H9 (cell line): Measurements from ENCODE around the gene WWC2. TPM values are rescaled to one million over a fixed set of nuclear protein-coding genes. Genes with fewer than 3 reads are reported as not detected.

Experiments used
- DNase-seq: peaks from one replicate; pipeline ENCODE4 v3.0.0-alpha.2; 2017
- H2AFZ ChIP-seq: one replicate; pipeline ENCODE4 v1.6.1; 2013; ENCODE audit warnings: mild to moderate bottlenecking, low read length, control low read depth, moderate library complexity
- H2AK5ac ChIP-seq: 2 replicates; pipeline ENCODE4 v1.6.1; 2013; ENCODE audit warnings: low read length, control low read depth, mixed read lengths; ENCODE audit not compliant: insufficient read length
- H2BK120ac ChIP-seq: one replicate; pipeline ENCODE4 v1.6.1; 2013; ENCODE audit warnings: low read depth, mild to moderate bottlenecking, low read length, control low read depth, inconsistent platforms; ENCODE audit not compliant: poor library complexity, severe bottlenecking
- H2BK12ac ChIP-seq: 2 replicates; pipeline ENCODE4 v1.6.1; 2013; ENCODE audit warnings: low read length, control low read depth, mixed read lengths, low read depth; ENCODE audit not compliant: insufficient read length
- H2BK15ac ChIP-seq: 2 replicates; pipeline ENCODE4 v1.6.1; 2013; ENCODE audit warnings: low read depth, low read length, control low read depth
- H2BK20ac ChIP-seq: one replicate; pipeline ENCODE4 v1.6.1; 2013; ENCODE audit warnings: low read depth, mild to moderate bottlenecking, low read length, control low read depth, inconsistent platforms; ENCODE audit not compliant: poor library complexity, severe bottlenecking
- H2BK5ac ChIP-seq: 2 replicates; pipeline ENCODE4 v1.6.1; 2013; ENCODE audit warnings: low read length, control low read depth, mixed read lengths; ENCODE audit not compliant: insufficient read length
- H3K14ac ChIP-seq: 2 replicates; pipeline ENCODE4 v1.6.1; 2013; ENCODE audit warnings: low read length, control low read depth; ENCODE audit not compliant: insufficient read depth
- H3K18ac ChIP-seq: 2 replicates; pipeline ENCODE4 v1.6.1; 2013; ENCODE audit warnings: low read depth, mild to moderate bottlenecking, mixed read lengths, low read length, control low read depth; ENCODE audit not compliant: insufficient read length
- H3K23ac ChIP-seq: 2 replicates; pipeline ENCODE4 v1.6.1; 2013; ENCODE audit warnings: low read length, control low read depth, mixed read lengths, low read depth; ENCODE audit not compliant: insufficient read length
- H3K23me2 ChIP-seq: 2 replicates; pipeline ENCODE4 v1.6.1; 2013; ENCODE audit warnings: low read depth, mild to moderate bottlenecking, mixed read lengths, low read length, control low read depth; ENCODE audit not compliant: insufficient read length, poor library complexity, severe bottlenecking
- H3K27ac ChIP-seq: 2 replicates; pipeline ENCODE4 v1.5.1; 2013; ENCODE audit warnings: low read length, control low read depth, mixed read lengths, low read depth; ENCODE audit not compliant: insufficient read length
- H3K27me3 ChIP-seq: 2 replicates; pipeline ENCODE4 v1.6.1; 2013; ENCODE audit warnings: low read length, control low read depth, inconsistent platforms; ENCODE audit not compliant: insufficient read depth
- H3K4ac ChIP-seq: 2 replicates; pipeline ENCODE4 v1.6.1; 2013; ENCODE audit warnings: low read depth, mild to moderate bottlenecking, control low read depth, inconsistent platforms, low read length, moderate library complexity
- H3K4me1 ChIP-seq: 2 replicates; pipeline ENCODE4 v1.6.1; 2013; ENCODE audit warnings: low read length, control low read depth, inconsistent platforms; ENCODE audit not compliant: insufficient read depth
- H3K4me2 ChIP-seq: 2 replicates; pipeline ENCODE4 v1.6.1; 2013; ENCODE audit warnings: low read length, control low read depth, mixed read lengths; ENCODE audit not compliant: insufficient read length, insufficient read depth
- H3K56ac ChIP-seq: 2 replicates; pipeline ENCODE4 v1.6.1; 2013; ENCODE audit warnings: low read depth, mild to moderate bottlenecking, mixed read lengths, low read length, control low read depth; ENCODE audit not compliant: insufficient read length
- H3K79me1 ChIP-seq: 2 replicates; pipeline ENCODE4 v1.6.1; 2013; ENCODE audit warnings: low read depth, mild to moderate bottlenecking, moderate library complexity, low read length, control low read depth, inconsistent platforms; ENCODE audit not compliant: insufficient read depth, poor library complexity, severe bottlenecking
- H3K79me2 ChIP-seq: 2 replicates; pipeline ENCODE4 v1.6.1; 2013; ENCODE audit warnings: low read length, control low read depth, inconsistent platforms; ENCODE audit not compliant: insufficient read depth
- H3K9ac ChIP-seq: 2 replicates; pipeline ENCODE4 v1.6.1; 2013; ENCODE audit warnings: low read length, control low read depth, mixed read lengths; ENCODE audit not compliant: insufficient read length; ENCODE audit errors: extremely low read depth
- H3K9me3 ChIP-seq: one replicate; pipeline ENCODE4 v1.6.1; 2013; ENCODE audit warnings: low read depth, low read length, inconsistent platforms; ENCODE audit not compliant: control insufficient read depth
- H3T11ph ChIP-seq: one replicate; pipeline ENCODE4 v1.6.1; 2013; ENCODE audit warnings: mild to moderate bottlenecking, low read length, control low read depth, inconsistent platforms
- H4K20me1 ChIP-seq: one replicate; pipeline ENCODE4 v1.6.1; 2013; ENCODE audit not compliant: control insufficient read depth, insufficient read length, insufficient read depth
- H4K5ac ChIP-seq: 2 replicates; pipeline ENCODE4 v1.6.1; 2013; ENCODE audit warnings: low read depth, mild to moderate bottlenecking, mixed read lengths, low read length, control low read depth; ENCODE audit not compliant: insufficient read length
- H4K8ac ChIP-seq: replicated peaks from 2 replicates; pipeline ENCODE4 v1.6.1; 2013; ENCODE audit warnings: low read length, control low read depth, mixed read lengths, low read depth; ENCODE audit not compliant: insufficient read length
- H4K91ac ChIP-seq: 2 replicates; pipeline ENCODE4 v1.6.1; 2013; ENCODE audit warnings: low read depth, mild to moderate bottlenecking, moderate library complexity, mixed read lengths, low read length, control low read depth; ENCODE audit not compliant: insufficient read length
- H3K27ac Mint-ChIP-seq, 3 experiments: 2 replicates in 2 of 3; 3 replicates in 1 of 3; pipeline ENCODE4 v1.8.0; 2020 to 2021; ENCODE audit warnings: mixed read lengths in 3 of 3, mild to moderate bottlenecking in 1 of 3, moderate library complexity in 1 of 3
- H3K27me3 Mint-ChIP-seq: 2 replicates; pipeline ENCODE4 v1.8.0; 2021; ENCODE audit warnings: low read depth, mild to moderate bottlenecking, moderate library complexity, mixed read lengths
- H3K36me3 Mint-ChIP-seq, 3 experiments: 2 replicates in 2 of 3; 3 replicates in 1 of 3; pipeline ENCODE4 v1.8.0; 2020 to 2021; ENCODE audit warnings: low read depth in 3 of 3, mixed read lengths in 3 of 3; ENCODE audit not compliant: insufficient read depth in 1 of 3
- H3K4me1 Mint-ChIP-seq, 2 experiments: 2 replicates each; pipeline ENCODE4 v1.8.0; 2020; ENCODE audit warnings: mixed read lengths in 2 of 2
- H3K4me3 Mint-ChIP-seq, 2 experiments: 2 replicates in 1 of 2; 3 replicates in 1 of 2; pipeline ENCODE4 v1.8.0; 2020 to 2021; ENCODE audit warnings: mild to moderate bottlenecking in 2 of 2, mixed read lengths in 2 of 2, moderate library complexity in 1 of 2
- H3K9me3 Mint-ChIP-seq, 2 experiments: 2 replicates in 1 of 2; 3 replicates in 1 of 2; pipeline ENCODE4 v1.8.0; 2020; ENCODE audit warnings: mild to moderate bottlenecking in 2 of 2, mixed read lengths in 2 of 2, moderate library complexity in 1 of 2
- WGBS: extraction: QIAGEN DNeasy Blood & Tissue Kit; methylation state at CpG from one replicate; pipeline ENCODE4 v1.1.7; 2013; ENCODE audit warnings: missing lambda C conversion rate, low lambda C conversion rate, mixed read lengths; ENCODE audit not compliant: insufficient read length; ENCODE audit errors: extremely low coverage; 5-methylcytosine and 5-hydroxymethylcytosine counted together
- total RNA-seq: library from RNA; stranded (reverse); gene quantifications from 2 replicates; pipeline ENCODE4 v1.2.1, GENCODE V29; 2021
- TF ChIP-seq, protein P1 (sequence below): fragments of 200-600 bp; sonication (generic); conservative IDR thresholded peaks from 3 replicates; pipeline ENCODE4 v1.8.0; 2021; ENCODE audit warnings: antibody characterized with exemption, mild to moderate bottlenecking

WWC2 gene
- total RNA-seq, 1 experiment from 2014 or later, result 106 TPM

DNA sequence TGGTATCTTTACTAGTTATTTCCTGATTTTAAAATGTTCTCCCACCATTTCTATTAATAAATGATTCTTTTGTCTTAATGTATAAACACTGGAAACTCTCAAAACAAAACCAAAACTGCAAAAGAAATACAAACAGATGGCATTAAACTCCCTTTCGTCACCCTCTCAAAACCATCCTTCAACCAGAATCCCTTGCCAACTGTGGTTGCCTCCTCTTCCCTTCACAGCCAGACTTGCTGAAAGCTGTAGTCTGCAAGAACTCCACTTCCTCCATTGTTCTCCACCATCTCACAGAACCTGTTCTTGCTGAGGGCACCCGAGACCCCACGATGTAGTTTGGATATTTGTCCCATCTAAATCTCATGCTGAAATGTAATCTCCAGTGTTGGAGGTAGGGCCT, 96.5 kb downstream of the WWC2 start:
- TF ChIP-seq, protein P1, sequence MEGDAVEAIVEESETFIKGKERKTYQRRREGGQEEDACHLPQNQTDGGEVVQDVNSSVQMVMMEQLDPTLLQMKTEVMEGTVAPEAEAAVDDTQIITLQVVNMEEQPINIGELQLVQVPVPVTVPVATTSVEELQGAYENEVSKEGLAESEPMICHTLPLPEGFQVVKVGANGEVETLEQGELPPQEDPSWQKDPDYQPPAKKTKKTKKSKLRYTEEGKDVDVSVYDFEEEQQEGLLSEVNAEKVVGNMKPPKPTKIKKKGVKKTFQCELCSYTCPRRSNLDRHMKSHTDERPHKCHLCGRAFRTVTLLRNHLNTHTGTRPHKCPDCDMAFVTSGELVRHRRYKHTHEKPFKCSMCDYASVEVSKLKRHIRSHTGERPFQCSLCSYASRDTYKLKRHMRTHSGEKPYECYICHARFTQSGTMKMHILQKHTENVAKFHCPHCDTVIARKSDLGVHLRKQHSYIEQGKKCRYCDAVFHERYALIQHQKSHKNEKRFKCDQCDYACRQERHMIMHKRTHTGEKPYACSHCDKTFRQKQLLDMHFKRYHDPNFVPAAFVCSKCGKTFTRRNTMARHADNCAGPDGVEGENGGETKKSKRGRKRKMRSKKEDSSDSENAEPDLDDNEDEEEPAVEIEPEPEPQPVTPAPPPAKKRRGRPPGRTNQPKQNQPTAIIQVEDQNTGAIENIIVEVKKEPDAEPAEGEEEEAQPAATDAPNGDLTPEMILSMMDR, result no peak
- Histone ChIP-seq H3K4me1 (no peaks in the 10 kb centered on the region; the same call in 1 of the 2 replicates), H3K56ac (no peak overlapping the region), H3K9me3 (no peaks in the 10 kb centered on the region), H2AFZ (no peak overlapping the region), H3K79me2 (peaks cover 13% of the 10 kb centered on the region; the same call in 1 of the 2 replicates), H3K27me3 (no peaks in the 10 kb centered on the region), H4K8ac (no peak overlapping the region), H3K23me2 (no peaks in the 10 kb centered on the region), H3K23ac (no peak overlapping the region), H2BK20ac (no peak overlapping the region), H2AK5ac (no peak overlapping the region), H3K18ac (no peak overlapping the region), H3T11ph (no peak overlapping the region), H2BK120ac (no peak overlapping the region), H3K4me2 (no peak overlapping the region), H3K14ac (no peak overlapping the region), H4K91ac (no peak overlapping the region), H2BK5ac (no peak overlapping the region), H4K5ac (no peak overlapping the region), H3K79me1 (no peaks in the 10 kb centered on the region), H3K9ac (no peak overlapping the region), H3K4ac (no peak overlapping the region), H4K20me1 (no peaks in the 10 kb centered on the region), H3K27ac (no peak overlapping the region), H2BK15ac (no peak overlapping the region), H2BK12ac (no peak overlapping the region)
- whole genome bisulfite sequencing, result no CpG with 5 or more reads among the region's 3 CpGs
- Mint-ChIP-seq H3K4me3 (no peak overlapping the region; a peak in 1 of 5 replicates), H3K9me3 (no peaks in the 10 kb centered on the region), H3K27me3 (no peaks in the 10 kb centered on the region), H3K4me1 (peaks cover 39 to 41% of the 10 kb centered on the region in 2 experiments), H3K36me3 (peaks cover 9 to 21% (median 16%) of the 10 kb centered on the region in 3 experiments; a peak in 6 of 7 replicates), H3K27ac (peak overlapping the region in 2 of 3 experiments; percentile 34 to 55; a peak in 6 of 7 replicates)
- no peak for DNase-seq
